ENCODE measurements around the gene XPO5. TPM values are rescaled to one million over a fixed set of nuclear protein-coding genes. Genes with fewer than 3 reads are reported as not detected.
"Not testable (repeated sequence)": the region's sequence is repeated elsewhere in the genome, so short reads cannot be mapped to it uniquely, and the experiment has no call there.

XPO5 gene
- total RNA-seq, 1 experiment from 2014 or later = 60.5 TPM

- in situ Hi-C loops (cut with HindIII; ENCODE audit: low sequenced_read_pairs); DNase-seq (ENCODE audit: low spot score): not testable (repeated sequence)
Measured at GRCh38 chr6:43589564-43589963, 13.7 kb upstream of the XPO5 start.

- no peak for DNase-seq (ENCODE audit: low spot score)
- in situ Hi-C loops (cut with HindIII; ENCODE audit: low sequenced_read_pairs) = no loop called here
Measured at GRCh38 chr6:43588194-43588593, 12.4 kb upstream of the XPO5 start.

- in situ Hi-C loops (cut with HindIII; ENCODE audit: low sequenced_read_pairs) = no loop called here
- DNase-seq (ENCODE audit: low spot score) = no peak
Measured at GRCh38 chr6:43584892-43585570, 9.2 kb upstream of the XPO5 start.

- in situ Hi-C loops (cut with HindIII; ENCODE audit: low sequenced_read_pairs) = no loop called here
- no peak for DNase-seq (ENCODE audit: low spot score)
Measured at GRCh38 chr6:43582911-43583310, 7.1 kb upstream of the XPO5 start.

- no peak for DNase-seq (ENCODE audit: low spot score)
- in situ Hi-C loops (cut with HindIII; ENCODE audit: low sequenced_read_pairs) = no loop called here
Measured at GRCh38 chr6:43579171-43579570, 3.3 kb upstream of the XPO5 start.

GRCh38 chr6:43578748-43579147, 2.9 kb upstream of the XPO5 start:
- no peak for DNase-seq (ENCODE audit: low spot score)
- in situ Hi-C loops (cut with HindIII; ENCODE audit: low sequenced_read_pairs) = no loop called here

GRCh38 chr6:43575105-43575771, 600 bp downstream of the XPO5 start:
- DNase-seq (ENCODE audit: low spot score) = peak; percentile 2
- in situ Hi-C loops (cut with HindIII; ENCODE audit: low sequenced_read_pairs) = no loop called here

- in situ Hi-C loops (cut with HindIII; ENCODE audit: low sequenced_read_pairs) = no loop called here
- no peak for DNase-seq (ENCODE audit: low spot score)
Measured at GRCh38 chr6:43572015-43572414, 3.8 kb downstream of the XPO5 start.

- DNase-seq (ENCODE audit: low spot score) = no peak
- in situ Hi-C loops (cut with HindIII; ENCODE audit: low sequenced_read_pairs) = no loop called here
Measured at GRCh38 chr6:43570876-43571441, 4.9 kb downstream of the XPO5 start.

GRCh38 chr6:43559328-43559727, 16.5 kb downstream of the XPO5 start:
- in situ Hi-C loops (cut with HindIII; ENCODE audit: low sequenced_read_pairs) = no loop called here

GRCh38 chr6:43557620-43558019, 18.2 kb downstream of the XPO5 start:
- in situ Hi-C loops (cut with HindIII; ENCODE audit: low sequenced_read_pairs); DNase-seq (ENCODE audit: low spot score): not testable (repeated sequence)

More at GRCh38 chr6:43559328-43559727, 16.5 kb downstream of the XPO5 start:
- DNase-seq (ENCODE audit: low spot score) = no peak

- in situ Hi-C loops (cut with HindIII; ENCODE audit: low sequenced_read_pairs) = no loop called here
- DNase-seq (ENCODE audit: low spot score) = peak; percentile 17
Measured at GRCh38 chr6:43547222-43547621, 28.6 kb downstream of the XPO5 start.

- DNase-seq (ENCODE audit: low spot score) = no peak
- in situ Hi-C loops (cut with HindIII; ENCODE audit: low sequenced_read_pairs) = no loop called here
Measured at GRCh38 chr6:43544461-43544860, 31.4 kb downstream of the XPO5 start.

- in situ Hi-C loops (cut with HindIII; ENCODE audit: low sequenced_read_pairs) = no loop called here
- DNase-seq (ENCODE audit: low spot score) = no peak
Measured at GRCh38 chr6:43541774-43542471, 33.9 kb downstream of the XPO5 start.

GRCh38 chr6:43540507-43540906, 35.3 kb downstream of the XPO5 start:
- DNase-seq (ENCODE audit: low spot score) = no peak
- in situ Hi-C loops (cut with HindIII; ENCODE audit: low sequenced_read_pairs) = no loop called here

GRCh38 chr6:43539409-43539808, 36.4 kb downstream of the XPO5 start:
- DNase-seq (ENCODE audit: low spot score); in situ Hi-C loops (cut with HindIII; ENCODE audit: low sequenced_read_pairs): not testable (repeated sequence)

GRCh38 chr6:43538986-43539385, 36.9 kb downstream of the XPO5 start:
- DNase-seq (ENCODE audit: low spot score); in situ Hi-C loops (cut with HindIII; ENCODE audit: low sequenced_read_pairs): not testable (repeated sequence)

GRCh38 chr6:43532201-43532600, 43.6 kb downstream of the XPO5 start:
- in situ Hi-C loops (cut with HindIII; ENCODE audit: low sequenced_read_pairs) = no loop called here

GRCh38 chr6:43524483-43524961, 51.3 kb downstream of the XPO5 start:
- in situ Hi-C loops (cut with HindIII; ENCODE audit: low sequenced_read_pairs) = no loop called here

More at GRCh38 chr6:43532201-43532600, 43.6 kb downstream of the XPO5 start:
- DNase-seq (ENCODE audit: low spot score) = no peak

GRCh38 chr6:43523284-43523683, 52.6 kb downstream of the XPO5 start:
- no peak for DNase-seq (ENCODE audit: low spot score)
- in situ Hi-C loops (cut with HindIII; ENCODE audit: low sequenced_read_pairs) = no loop called here

More at GRCh38 chr6:43524483-43524961, 51.3 kb downstream of the XPO5 start:
- DNase-seq (ENCODE audit: low spot score) = no peak

All from G401 (cell line).